Muscle of back (tissue), 11 donors: ENCODE measurements around the gene LTB4R. TPM values are rescaled to one million over a fixed set of nuclear protein-coding genes. Genes with fewer than 3 reads are reported as not detected.
"Not testable (repeated sequence)": the region's sequence is repeated elsewhere in the genome, so short reads cannot be mapped to it uniquely, and the experiment has no call there.

Source experiments
- DNase-seq, 3 donors: peaks; one replicate each; pipeline versions ENCODE4 v3.0.0 to v3.0.0-alpha.2; 2013
- polyA plus RNA-seq, 10 donors: library from polyadenylated mRNA; unstranded; fragments of 120-200 nt; gene quantifications; one replicate each; pipeline ENCODE4 v1.2.1, GENCODE V29; 2013; ENCODE audit not compliant: insufficient read length in 10 of 10

The LTB4R gene
- polyA plus RNA-seq, 10 donors, result 2.2 to 6.7 (median 3.6) TPM

DNA sequence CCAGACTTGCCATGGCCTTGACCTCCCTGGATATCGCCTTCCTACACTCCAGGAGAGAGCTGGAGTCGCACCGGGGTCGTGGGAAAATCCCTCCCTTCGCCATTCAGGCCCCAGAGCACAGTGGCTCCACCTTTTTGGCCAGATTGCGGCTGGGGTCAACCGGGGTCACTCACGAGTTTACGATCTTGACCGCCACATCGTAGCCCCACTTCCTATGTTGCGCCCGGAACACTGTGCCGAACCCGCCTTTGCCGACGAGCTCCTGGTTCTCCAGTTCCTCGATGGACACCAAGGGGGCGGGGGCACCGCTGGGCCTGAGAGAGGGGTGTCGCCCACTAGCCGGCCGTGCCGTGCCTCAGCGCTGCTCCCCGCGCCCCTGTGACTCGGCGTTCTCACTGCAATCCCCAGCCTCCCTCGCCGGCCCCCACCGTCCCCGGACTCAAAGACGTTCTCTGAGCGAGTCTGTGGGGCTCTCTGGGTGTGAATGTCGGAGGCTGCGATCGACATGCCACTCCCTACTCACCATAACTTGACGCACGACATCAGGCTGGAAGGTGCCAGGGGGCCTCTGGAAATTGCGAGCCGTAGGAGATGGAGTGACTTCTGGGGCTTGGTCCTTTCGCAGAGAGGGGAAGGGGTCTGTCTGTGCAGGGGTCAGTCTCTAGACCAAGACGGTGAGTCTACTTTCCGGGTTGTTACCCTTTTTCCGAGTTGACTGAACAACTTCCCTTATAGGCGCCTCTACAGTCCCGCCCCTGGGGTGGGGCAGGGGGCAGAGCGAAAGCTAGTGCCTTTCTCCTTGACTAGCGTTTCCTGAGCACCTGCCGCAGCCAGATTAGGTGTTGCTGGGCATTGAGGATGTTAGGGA, 28.2 kb downstream of the LTB4R start, which contains the start of gene RIPK3:
RIPK3 (minus strand) TSS at position 708 of the 868 bp plus-strand sequence; CDS start at position 543, 165 bp downstream.
- peak in 1 of 3 donors; percentile 49 for DNase-seq

DNA sequence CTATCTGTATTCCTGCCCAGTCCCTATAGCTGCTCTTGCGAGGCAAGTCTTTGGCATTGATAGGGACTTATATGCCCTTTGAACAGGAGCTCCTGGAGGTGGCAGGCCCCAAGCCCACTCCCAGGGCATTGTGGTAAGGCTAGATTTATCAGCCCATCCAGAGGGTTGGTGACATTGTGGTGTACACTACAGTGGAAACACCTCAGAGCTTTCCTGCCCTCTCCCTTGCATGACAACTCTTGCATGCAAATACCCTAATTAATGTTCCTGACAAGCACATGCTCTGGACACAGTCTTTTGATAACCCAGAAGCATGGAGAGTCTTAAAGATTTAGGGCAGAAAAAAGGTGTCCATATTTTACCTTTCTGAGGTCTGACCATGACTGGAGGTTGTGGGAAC, 29.3 kb downstream of the LTB4R start:
- no peak for DNase-seq

DNA sequence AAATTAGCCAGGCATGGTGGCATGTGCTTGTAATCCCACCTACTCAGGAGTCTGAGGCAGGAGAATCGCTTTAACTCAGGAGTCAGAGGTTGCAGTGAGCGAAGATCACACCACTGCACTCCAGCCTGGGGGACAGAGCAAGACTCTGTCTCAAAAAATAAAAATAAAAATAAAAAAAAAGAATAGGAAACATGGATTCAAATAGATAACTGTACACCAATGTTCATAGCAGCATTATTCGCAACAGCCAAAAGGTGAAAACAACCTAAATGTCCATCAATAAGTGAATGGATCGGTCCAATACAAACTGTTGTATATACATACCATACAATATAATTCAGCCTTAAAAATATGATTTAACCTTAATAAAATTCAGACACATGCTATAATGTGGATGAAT, 31.6 kb downstream of the LTB4R start:
- DNase-seq, result no peak

DNA sequence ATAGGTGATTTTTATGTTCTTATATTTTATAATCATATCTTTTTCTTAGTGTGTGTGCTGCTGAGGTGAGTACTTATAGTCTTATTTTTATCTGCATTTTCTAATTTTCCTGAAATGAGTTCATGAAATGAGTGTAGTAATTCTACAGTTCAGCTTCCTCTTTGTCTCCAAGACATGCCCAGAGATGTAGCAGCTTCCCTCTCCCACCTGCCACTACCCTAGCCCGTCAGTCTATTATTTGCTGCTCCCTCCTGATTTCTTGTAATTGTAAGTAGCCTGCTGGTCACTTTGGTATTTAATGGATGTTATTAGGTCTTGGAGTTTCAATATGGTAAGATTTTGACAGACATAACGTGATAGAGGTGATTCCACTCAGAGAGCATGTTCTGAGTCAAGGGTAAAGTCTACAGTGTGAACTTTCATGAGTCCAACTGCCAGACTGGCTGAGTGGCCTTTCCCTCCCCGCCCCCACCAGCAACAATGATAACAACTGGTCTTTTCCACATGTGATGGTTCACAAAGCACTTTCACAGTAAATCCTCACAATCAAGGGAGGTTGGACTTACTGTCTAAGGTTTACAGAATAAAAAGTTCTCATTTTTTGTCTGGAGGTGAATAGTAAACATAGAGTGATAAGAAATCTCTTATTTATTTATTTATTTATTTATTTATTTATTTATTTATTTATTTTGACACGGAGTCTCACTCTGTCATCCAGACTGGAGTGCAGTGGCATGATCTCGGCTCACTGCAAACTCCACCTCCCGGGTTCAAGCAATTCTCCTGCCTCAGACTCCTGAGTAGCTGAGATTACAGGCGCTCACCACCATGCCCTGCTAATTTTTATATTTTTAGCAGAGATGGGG, 32.7 kb downstream of the LTB4R start:
- no peak for DNase-seq

DNA sequence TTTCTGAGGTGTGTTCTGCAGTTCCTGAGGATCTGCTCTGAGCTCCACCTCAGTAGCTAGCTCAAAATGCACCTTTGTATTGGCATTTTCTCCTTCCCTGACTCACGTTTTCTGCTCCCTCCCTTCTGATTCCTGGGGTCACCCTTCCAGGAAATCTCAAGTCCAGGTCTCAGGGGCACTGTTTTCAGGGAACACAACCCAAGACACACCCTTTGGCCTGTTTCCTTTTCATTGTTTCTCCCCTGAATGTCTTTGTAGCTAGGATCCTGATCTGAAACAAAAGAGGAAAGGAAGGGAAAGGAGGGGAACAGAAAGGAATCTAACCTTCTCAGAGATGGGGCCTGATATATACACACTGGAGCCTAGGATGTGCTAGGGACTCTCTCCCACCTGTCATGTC, 35.8 kb downstream of the LTB4R start:
- DNase-seq, result no peak

DNA sequence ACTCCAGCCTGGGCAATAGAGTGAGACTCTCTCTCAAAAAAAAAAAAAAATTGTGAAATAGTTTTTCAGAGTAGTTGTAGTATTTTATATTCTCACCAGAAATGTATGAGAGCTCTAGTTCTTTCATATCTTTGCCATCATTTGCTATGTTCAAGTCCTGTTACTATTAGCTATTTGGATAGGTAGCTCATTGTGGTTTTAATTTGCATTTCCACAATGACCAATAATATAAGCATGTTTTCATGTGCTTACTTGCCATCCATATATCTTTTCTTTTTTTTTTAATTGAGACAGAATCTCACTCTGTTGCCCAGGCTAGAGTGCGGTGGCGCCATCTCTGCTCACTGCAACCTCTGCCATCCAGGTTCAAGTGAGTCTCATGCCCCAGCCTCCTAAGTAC, 36.9 kb downstream of the LTB4R start:
- no peak for DNase-seq

DNA sequence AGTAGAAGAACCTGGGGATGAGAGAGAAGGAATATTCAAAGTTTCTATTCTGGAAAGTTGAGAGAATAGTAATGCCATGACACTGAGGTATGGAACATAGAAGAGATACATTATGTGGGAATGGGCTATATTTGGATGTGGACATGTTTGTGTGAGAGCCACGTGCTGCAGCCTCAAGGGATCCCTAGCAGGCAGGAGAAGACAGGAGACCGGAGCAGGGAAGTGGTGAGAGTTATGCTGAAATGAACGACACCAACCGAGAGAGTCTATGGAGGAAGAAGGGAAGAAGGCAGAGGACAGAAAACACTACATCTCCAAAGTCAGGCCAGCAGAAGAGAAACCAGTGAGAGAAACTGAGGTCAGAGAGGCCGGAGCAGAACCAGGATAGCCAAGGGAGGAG, 38.4 kb downstream of the LTB4R start:
- no peak for DNase-seq

DNA sequence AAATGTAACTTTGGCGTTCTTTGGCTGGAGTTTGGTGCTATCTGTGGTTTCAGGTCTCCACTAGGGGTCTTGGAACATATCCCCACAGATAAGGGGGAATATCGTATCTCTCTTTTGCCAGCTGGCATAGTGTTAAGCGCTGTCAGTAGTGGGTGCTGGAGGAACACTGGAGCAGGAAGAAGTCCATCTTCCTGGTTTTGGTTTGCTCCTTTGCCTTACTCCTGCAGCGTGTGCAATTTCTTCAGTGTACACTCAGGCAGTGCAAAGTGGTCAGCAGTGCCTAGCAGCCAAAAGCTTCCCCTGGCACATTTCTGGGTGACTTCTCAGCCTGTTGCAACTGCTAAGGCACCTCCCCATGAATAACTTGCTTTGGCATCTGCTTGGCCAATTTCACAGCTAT, 40.2 kb downstream of the LTB4R start:
- DNase-seq, result no peak

DNA sequence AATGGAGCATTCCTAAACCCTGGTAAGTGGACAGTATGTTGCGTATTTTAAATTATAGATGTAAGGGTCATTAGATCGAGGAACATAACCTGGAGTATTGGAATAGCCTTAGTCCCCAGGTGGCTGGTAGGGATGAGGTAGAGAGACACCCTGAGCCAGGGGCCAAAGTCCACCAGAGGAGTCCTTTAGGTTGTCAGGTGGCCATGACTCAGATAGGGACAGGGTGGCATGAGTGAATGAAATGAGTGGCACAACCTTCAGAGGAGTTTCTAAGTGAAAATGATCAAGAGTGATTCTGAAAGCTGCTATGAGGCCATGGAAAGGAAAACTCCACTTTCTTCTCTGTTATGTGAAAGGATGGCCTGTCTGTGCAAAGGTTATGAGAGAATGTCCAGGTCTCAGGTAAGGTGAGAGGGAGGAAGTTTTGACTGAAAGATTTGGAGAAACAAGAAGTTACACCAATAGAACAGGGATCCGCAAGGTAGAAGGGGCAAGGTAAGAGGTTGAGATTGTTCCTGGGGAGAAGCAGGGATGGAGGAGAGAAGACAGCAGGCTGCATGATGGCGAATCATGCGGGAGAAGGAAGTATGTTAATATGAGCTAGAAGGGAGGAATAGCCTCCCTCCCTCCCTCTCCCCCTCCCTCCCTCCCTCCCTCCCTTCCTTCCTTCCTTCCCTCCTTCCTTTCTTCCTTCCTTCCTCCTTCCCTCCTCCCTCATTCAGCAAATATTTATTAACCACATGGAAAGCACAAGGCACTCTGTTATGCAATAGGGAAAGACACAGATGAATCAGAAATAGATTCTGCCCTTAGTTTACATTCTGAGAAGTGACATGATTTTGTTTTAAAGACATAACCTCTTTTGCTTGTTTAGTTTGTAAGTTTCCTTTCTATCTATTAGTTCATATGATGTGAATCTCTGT, 42.5 kb downstream of the LTB4R start:
- DNase-seq, result no peak

DNA sequence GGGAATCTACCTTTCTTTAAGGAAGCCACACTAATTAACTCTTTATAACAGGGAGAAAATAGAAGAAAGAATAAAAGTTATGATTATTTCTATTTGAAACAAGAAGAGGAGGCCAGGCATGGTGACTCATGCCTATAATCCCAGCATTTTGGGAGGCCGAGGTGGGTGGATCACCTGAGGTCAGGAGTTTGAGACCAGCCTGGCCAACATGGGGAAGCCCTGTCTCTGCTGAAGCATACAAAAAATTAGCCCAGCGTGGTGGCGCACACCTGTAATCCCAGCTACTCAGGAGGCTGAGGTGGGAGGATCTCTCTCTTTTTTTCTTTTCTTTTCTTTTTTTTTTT, 43.2 kb downstream of the LTB4R start:
- DNase-seq, result not testable (repeated sequence)

DNA sequence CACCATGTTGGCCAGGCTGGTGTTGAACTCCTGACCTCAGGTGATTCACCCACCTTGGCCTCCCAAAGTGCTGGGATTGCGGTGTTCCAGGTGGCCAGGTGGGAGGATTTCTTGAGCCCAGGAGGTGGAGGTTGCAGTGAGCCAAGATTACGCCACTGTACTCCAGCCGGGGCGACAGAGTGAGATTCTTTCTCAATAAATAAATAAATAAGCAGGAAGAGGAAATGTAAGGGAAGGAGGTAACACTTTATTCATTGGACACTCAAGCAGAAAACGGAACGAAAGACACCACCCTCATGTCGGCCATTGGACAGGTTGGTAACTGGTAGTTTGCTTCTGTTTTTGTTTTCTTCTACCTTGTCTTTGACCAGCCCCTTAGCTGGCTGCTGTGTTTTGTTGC, 43.7 kb downstream of the LTB4R start:
- DNase-seq, result no peak

DNA sequence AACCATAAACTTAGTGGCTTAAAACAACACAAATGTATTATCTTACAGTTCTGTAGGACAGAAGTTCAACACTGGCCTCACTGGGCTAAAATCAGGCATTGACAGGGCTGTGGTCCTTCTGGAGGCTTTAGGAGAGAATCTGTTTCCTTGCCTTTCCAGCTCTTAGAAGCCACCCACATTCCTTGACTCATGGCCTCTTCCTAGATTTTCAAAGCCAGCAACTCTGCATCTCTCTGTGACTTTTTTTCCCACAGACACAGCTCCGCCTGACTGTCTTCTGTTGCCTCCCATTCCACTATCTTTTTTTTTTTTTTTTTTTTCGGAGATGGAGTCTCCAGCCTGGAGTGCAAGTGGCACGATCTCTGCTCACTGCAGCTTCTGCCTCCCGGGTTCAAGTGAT, 44.9 kb downstream of the LTB4R start:
- no peak for DNase-seq

DNA sequence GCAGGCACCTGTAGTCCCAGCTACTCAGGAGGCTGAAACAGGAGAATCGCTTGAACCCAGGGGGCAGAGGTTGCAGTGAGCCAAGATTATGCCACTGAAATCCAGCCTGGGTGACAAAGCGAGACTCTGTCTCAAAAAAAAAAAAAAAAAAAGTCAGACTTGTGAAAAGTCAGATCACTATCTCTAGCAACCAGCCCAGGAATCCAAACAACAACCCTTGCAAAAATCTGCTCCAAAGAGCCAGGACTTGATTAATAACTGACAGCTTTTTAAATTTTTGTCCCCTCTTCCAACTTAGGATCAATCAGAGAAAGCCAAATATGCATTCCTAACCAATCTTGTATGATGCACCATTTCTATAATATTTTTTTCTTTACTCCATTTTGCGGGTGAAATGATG, 49.0 kb downstream of the LTB4R start:
- no peak for DNase-seq

DNA sequence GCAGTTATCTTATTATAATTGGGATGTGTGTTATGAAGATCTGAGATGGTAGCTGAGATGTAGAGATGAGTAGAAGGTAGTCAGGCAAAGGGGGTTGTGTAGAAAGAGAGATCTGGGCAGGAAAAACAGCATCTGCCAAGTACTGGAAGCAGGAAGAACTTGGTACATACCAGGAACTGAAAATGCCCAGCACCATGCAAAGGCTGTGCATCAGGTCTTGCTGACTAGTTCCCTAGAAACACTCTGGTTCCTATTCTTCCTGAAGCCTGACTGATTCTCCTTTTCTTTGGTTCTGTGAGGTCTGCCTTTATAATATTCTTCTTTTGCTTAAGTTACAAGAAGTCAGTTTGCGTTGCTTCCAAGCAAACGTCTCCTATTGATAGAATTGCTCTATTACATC, 50.0 kb downstream of the LTB4R start:
- DNase-seq, result no peak

DNA sequence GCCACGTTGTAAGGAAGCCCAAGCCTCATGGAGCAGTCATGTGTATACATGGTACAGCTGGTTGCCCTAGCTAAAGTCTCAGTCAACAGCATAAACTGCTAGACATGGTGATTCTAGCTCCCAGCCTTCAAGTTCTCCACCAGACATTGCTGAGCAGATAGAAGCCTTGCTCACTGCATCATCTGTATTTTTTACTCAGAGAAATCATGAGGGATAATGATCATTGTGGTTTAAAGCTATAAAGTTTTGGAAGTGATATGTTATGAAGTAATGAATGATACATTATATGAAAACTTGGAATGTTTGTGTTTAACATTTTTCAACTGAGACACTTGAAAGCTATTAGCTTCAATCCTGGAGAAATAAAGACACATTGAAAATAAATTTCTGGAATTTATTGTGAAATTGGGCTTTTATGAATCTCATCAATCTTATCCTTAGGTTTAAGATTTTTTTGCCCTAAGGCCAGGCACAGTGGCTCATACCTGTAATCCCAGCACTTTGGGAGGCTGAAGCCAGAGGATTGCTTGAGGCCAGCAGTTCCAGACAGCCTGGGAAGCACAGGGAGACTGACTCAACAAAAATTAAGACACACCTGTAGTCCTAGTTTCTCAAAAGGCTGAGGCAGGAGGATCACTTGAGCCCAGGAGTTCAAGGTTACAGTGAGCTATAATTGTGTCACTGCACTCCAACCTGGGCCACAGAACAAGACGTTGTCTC, 51.1 kb downstream of the LTB4R start:
- no peak for DNase-seq

DNA sequence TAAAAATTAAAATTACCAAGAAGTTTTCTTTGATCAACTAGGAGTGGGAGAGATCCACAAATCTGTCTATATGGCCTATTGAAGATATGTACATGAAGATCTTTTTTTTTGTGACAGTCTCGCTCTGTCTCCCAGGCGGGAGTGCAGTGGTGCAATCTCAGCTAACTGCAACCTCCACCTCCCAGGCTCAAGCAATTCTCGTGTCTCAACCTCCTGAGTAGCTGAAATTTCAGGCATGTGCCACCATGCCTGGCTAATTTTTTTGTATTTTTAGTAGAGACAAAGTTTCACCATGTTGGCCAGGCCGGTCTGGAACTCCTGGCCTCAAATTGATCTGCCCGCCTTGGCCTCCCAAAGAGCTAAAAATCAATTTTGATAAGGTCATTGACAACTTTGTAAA, 52.1 kb downstream of the LTB4R start:
- no peak for DNase-seq

DNA sequence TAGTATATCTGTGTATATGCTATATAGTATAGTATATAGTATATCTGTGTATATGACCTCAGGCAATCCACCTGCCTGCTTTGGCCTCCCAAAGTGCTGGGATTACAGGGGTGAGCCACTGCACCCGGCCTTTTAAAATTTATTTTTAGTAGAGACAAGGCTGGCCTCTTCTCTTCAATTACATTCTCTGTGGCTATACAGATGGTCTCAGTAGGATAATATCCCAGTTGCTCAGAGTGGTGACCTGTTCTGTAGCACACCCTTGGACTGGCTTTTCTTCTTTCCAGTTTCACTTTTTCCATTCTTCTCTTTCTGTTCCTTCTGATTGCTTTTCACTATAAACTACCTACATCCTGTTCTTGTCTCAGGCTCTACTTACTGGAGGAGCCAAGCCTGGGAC, 53.5 kb downstream of the LTB4R start:
- DNase-seq, result no peak

DNA sequence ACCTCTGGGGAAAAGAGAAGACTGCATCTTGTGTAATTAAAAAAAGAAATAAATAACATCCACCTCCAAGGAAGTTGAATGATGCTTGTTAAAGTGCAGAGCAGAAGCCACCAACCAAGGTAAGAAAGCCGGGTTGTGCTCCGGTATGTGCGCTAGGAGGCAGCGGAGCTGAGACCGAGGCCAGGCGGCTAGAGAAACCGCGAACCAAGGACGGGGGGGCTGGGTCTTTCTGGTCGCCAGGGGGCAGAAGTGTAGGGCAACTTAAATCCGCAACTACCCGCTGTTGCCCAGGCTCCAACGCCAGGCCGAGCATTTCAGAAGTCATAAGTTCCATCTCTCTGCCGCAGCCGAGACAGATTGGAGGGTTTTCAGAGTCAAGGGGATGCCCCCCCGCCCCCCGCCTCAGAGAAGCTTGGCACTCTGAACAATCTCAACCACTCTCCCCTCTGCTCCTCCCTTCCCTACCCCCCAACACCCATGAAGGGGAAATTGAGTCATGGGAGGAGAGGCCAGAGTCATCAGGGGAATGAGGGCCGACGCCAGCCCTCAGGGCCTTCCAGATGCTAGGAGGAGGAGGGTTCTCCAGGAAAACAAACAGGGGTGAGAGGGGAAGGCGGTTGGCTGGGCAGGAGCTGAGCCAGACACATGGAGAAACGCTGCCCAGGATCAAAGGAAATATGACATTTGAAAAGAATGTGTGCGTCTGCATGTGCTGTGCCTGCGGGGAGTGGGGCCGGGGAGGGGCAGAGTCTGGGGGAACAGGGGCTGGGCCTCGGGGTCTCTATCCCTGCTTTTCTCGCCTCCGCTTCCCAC, 54.5 kb downstream of the LTB4R start:
- DNase-seq, result peak; percentile 82 to 93 (median 88)

DNA sequence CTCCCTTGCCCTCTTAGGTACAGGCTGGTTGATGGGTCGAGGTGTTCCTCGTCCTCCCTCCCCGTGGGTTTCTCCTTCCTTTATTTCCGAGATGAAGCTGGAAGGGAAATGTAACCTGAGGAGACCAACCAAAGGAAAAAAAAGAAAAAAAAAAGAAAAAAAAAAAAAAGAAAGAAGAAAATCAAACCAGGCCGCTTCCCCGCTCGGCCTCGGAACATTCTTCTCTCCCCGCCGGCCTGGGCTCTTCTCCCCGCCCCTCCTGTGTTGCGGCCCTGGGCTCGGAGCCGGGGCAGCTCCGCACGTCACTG, 55.1 kb downstream of the LTB4R start:
- DNase-seq, result no peak

DNA sequence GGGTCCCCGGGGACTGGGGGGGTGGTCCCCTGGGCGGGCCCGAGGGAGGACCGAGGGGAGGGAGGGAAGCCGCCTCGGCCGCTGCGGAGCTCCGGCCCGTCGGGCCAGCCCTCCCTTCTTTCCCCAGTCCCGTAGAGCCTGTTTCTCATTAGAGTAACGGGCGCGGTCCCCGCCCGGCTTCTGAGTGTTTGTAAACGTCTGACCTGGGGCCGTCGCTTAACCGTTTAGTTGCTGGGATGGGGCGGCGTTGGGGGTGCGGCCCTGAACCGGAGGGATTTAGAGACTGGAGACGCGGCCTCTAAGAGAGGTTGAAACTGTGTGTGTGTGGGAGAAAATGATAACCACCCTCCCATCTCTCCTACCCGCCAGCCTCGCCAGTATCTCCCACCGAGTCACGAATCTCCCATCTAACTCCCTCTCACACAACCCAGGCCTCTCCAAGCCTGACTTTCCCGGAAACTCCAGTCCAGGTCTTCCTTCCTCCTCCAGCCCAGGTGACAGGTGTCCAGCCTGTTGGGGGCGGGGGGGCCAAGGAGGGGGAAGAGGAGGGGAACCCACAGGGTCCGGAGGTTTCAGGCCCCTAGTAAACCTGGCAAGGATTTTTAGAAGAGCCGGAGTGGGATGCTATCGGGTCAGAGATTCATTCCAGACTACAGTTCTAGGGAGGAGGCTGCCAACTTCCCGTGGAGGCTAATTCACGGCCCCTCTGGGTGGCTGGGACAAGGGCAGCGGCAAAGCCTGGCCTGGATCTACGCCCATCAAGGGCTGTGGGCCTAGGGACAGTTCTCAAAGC, 55.6 kb downstream of the LTB4R start:
- DNase-seq, result peak; percentile 89 to 97 (median 95)
